ENCODE results near the gene GBX2. TPM values are rescaled to one million over a fixed set of nuclear protein-coding genes. Genes with fewer than 3 reads are reported as not detected.

The GBX2 gene
- total and polyA plus RNA-seq, 2 experiments from 2014 or later = 0.99 to 1.3 TPM

GRCh38 chr2:236210536-236210935 lies 42.4 kb upstream of the GBX2 start:
- H3K27ac Mint-ChIP-seq = no peak overlapping the region
- H3K36me3 ChIP-seq (ENCODE audit: insufficient read depth) = no peaks in the 10 kb centered on the region
- H3K27me3 Mint-ChIP-seq (ENCODE audit: insufficient read depth, low read depth, poor library complexity) = peaks cover 16% of the 10 kb centered on the region
- peaks cover 3% of the 10 kb centered on the region; the same call in 1 of the 3 replicates for H3K9me3 Mint-ChIP-seq
- H3K27me3 ChIP-seq (ENCODE audit: insufficient read depth) = no peaks in the 10 kb centered on the region
- TF ChIP-seq, protein P1, sequence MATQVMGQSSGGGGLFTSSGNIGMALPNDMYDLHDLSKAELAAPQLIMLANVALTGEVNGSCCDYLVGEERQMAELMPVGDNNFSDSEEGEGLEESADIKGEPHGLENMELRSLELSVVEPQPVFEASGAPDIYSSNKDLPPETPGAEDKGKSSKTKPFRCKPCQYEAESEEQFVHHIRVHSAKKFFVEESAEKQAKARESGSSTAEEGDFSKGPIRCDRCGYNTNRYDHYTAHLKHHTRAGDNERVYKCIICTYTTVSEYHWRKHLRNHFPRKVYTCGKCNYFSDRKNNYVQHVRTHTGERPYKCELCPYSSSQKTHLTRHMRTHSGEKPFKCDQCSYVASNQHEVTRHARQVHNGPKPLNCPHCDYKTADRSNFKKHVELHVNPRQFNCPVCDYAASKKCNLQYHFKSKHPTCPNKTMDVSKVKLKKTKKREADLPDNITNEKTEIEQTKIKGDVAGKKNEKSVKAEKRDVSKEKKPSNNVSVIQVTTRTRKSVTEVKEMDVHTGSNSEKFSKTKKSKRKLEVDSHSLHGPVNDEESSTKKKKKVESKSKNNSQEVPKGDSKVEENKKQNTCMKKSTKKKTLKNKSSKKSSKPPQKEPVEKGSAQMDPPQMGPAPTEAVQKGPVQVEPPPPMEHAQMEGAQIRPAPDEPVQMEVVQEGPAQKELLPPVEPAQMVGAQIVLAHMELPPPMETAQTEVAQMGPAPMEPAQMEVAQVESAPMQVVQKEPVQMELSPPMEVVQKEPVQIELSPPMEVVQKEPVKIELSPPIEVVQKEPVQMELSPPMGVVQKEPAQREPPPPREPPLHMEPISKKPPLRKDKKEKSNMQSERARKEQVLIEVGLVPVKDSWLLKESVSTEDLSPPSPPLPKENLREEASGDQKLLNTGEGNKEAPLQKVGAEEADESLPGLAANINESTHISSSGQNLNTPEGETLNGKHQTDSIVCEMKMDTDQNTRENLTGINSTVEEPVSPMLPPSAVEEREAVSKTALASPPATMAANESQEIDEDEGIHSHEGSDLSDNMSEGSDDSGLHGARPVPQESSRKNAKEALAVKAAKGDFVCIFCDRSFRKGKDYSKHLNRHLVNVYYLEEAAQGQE (IDR thresholded peaks at IDR 0.05; ENCODE audit: unreplicated experiment) = no peak
- no peak for TF ChIP-seq POLR2AphosphoS5 (IDR thresholded peaks at IDR 0.05; ENCODE audit: low read depth)
- TF ChIP-seq NANOG (IDR thresholded peaks at IDR 0.05; ENCODE audit: borderline replicate concordance) = no peak
- TF ChIP-seq, protein P2, sequence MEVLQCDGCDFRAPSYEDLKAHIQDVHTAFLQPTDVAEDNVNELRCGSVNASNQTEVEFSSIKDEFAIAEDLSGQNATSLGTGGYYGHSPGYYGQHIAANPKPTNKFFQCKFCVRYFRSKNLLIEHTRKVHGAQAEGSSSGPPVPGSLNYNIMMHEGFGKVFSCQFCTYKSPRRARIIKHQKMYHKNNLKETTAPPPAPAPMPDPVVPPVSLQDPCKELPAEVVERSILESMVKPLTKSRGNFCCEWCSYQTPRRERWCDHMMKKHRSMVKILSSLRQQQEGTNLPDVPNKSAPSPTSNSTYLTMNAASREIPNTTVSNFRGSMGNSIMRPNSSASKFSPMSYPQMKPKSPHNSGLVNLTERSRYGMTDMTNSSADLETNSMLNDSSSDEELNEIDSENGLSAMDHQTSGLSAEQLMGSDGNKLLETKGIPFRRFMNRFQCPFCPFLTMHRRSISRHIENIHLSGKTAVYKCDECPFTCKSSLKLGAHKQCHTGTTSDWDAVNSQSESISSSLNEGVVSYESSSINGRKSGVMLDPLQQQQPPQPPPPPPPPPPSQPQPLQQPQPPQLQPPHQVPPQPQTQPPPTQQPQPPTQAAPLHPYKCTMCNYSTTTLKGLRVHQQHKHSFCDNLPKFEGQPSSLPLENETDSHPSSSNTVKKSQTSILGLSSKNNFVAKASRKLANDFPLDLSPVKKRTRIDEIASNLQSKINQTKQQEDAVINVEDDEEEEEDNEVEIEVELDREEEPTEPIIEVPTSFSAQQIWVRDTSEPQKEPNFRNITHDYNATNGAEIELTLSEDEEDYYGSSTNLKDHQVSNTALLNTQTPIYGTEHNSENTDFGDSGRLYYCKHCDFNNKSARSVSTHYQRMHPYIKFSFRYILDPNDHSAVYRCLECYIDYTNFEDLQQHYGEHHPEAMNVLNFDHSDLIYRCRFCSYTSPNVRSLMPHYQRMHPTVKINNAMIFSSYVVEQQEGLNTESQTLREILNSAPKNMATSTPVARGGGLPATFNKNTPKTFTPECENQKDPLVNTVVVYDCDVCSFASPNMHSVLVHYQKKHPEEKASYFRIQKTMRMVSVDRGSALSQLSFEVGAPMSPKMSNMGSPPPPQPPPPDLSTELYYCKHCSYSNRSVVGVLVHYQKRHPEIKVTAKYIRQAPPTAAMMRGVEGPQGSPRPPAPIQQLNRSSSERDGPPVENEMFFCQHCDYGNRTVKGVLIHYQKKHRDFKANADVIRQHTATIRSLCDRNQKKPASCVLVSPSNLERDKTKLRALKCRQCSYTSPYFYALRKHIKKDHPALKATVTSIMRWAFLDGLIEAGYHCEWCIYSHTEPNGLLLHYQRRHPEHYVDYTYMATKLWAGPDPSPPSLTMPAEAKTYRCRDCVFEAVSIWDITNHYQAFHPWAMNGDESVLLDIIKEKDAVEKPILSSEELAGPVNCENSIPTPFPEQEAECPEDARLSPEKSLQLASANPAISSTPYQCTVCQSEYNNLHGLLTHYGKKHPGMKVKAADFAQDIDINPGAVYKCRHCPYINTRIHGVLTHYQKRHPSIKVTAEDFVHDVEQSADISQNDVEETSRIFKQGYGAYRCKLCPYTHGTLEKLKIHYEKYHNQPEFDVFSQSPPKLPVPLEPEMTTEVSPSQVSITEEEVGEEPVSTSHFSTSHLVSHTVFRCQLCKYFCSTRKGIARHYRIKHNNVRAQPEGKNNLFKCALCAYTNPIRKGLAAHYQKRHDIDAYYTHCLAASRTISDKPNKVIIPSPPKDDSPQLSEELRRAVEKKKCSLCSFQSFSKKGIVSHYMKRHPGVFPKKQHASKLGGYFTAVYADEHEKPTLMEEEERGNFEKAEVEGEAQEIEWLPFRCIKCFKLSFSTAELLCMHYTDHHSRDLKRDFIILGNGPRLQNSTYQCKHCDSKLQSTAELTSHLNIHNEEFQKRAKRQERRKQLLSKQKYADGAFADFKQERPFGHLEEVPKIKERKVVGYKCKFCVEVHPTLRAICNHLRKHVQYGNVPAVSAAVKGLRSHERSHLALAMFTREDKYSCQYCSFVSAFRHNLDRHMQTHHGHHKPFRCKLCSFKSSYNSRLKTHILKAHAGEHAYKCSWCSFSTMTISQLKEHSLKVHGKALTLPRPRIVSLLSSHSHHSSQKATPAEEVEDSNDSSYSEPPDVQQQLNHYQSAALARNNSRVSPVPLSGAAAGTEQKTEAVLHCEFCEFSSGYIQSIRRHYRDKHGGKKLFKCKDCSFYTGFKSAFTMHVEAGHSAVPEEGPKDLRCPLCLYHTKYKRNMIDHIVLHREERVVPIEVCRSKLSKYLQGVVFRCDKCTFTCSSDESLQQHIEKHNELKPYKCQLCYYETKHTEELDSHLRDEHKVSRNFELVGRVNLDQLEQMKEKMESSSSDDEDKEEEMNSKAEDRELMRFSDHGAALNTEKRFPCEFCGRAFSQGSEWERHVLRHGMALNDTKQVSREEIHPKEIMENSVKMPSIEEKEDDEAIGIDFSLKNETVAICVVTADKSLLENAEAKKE (CRISPR knock-in tag; IDR thresholded peaks at IDR 0.05) = no peak
- no peak for TF ChIP-seq EZH2phosphoT487 (IDR thresholded peaks at IDR 0.05; ENCODE audit: unreplicated experiment)
- no peak for TF ChIP-seq EZH2 (IDR thresholded peaks at IDR 0.05; ENCODE audit: low read depth, unreplicated experiment)
- TF ChIP-seq ETS1 (IDR thresholded peaks at IDR 0.05) = no peak
- no peak for TF ChIP-seq STAT1 (IDR thresholded peaks at IDR 0.05; ENCODE audit: unreplicated experiment)
- no peak for TF ChIP-seq CTCF (conservative IDR thresholded peaks at IDR 0.05; ENCODE audit: low read depth in 2 of 2)
- no peak for TF ChIP-seq JUNB (IDR thresholded peaks at IDR 0.05; ENCODE audit: unreplicated experiment)
- no peak for TF ChIP-seq ZNF331 (CRISPR knock-in tag; IDR thresholded peaks at IDR 0.05; ENCODE audit: low read depth)
- TF ChIP-seq ZNF114 (CRISPR knock-in tag; IDR thresholded peaks at IDR 0.05) = no peak
- no peak for TF ChIP-seq CREB1 (CRISPR knock-in tag; IDR thresholded peaks at IDR 0.05; ENCODE audit: low read depth)
- DNase-seq (ENCODE audit: low spot score) (no peak), ATAC-seq (no peak; the same call in 2 of the 3 replicates)
- no peaks in the 10 kb centered on the region for H3K79me2 ChIP-seq (replicated peaks; ENCODE audit: insufficient read depth)
- no peak overlapping the region for H3K4me3 Mint-ChIP-seq
- peaks cover 4% of the 10 kb centered on the region; the same call in 1 of the 2 replicates for H3K4me1 ChIP-seq (ENCODE audit: insufficient read depth)
- no peak overlapping the region for H3K27ac ChIP-seq (ENCODE audit: low read depth)
- H3K36me3 Mint-ChIP-seq (ENCODE audit: low read depth) = no peaks in the 10 kb centered on the region
- no peaks in the 10 kb centered on the region for H4K20me1 ChIP-seq (replicated peaks; ENCODE audit: insufficient read depth)
- no peak overlapping the region for H3K4me2 ChIP-seq
- no peak overlapping the region for H3K4me3 ChIP-seq
- no peak overlapping the region for H2AFZ ChIP-seq
- peaks cover 20% of the 10 kb centered on the region for H3K4me1 Mint-ChIP-seq
- H3F3A ChIP-seq (replicated peaks; ENCODE audit: low read depth) = no peaks in the 10 kb centered on the region
- H3K9me2 ChIP-seq (ENCODE audit: insufficient read depth) = no peaks in the 10 kb centered on the region
